Measurements from ENCODE around the gene PALM2AKAP2.
"Not testable (repeated sequence)": the region's sequence is repeated elsewhere in the genome, so short reads cannot be mapped to it uniquely, and the experiment has no call there.

PALM2AKAP2 gene

DNA sequence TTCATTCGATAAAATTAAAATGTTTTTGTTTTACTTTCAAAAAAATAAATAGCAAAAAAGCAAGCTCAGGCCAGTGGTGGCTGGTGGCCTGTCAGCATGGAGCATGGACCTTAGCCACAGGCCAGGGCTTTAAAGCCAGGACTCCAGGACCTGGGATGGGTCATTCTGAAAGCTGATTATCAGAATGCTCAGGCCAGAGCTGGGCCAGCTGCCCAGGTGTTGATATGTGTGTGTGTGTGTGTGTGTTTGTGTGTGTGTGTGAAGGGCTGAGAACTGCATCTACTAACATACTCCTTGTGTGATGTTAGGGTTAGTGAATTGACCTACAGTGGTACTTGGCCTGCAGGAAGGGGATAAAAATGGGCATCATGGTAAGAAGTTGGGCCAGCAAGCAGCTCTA is 21.5 kb downstream of the PALM2AKAP2 start:
- in situ Hi-C loops (cut with HindIII; ENCODE audit: low sequenced_read_pairs), result no loop called here

DNA sequence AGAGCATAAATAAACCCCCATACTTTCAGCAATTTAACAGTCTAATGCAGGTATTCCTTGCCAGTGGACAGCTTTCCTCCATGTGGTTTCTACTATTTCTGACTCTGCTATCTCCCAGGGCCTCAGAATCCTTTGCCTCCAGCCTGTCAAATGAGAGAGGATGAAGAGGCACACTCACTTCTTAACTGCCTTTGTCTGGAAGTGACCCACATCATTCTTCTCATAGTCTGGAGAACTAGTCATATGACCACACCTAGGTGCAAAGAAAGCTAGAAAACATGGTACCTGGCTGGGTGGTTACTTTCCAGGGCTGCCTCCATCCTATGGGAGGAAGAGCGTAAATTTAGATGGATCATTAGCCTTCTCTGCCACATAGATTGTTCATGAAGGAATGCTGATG is 22.5 kb downstream of the PALM2AKAP2 start:
- in situ Hi-C loops (cut with HindIII; ENCODE audit: low sequenced_read_pairs), result no loop called here

DNA sequence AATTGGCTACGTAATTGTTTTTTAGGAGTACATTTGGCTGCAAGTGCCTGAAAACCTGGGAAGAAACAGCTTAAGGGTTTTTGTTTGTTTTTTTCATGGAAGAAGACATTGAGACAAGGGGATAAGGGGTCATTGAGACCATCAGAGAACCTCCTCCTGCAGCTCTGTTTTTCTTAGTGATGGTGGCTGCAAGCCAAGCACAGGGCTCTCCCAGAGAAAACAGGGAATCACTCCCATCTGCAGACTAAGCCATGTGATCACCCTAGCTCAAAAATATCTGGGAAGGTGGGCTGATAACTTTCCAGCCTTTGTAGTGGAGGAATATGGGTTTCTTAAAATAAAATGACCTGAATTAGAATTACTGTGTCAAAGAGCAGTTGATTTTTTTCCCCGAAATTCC is 25.1 kb downstream of the PALM2AKAP2 start:
- in situ Hi-C loops (cut with HindIII; ENCODE audit: low sequenced_read_pairs), result no loop called here

DNA sequence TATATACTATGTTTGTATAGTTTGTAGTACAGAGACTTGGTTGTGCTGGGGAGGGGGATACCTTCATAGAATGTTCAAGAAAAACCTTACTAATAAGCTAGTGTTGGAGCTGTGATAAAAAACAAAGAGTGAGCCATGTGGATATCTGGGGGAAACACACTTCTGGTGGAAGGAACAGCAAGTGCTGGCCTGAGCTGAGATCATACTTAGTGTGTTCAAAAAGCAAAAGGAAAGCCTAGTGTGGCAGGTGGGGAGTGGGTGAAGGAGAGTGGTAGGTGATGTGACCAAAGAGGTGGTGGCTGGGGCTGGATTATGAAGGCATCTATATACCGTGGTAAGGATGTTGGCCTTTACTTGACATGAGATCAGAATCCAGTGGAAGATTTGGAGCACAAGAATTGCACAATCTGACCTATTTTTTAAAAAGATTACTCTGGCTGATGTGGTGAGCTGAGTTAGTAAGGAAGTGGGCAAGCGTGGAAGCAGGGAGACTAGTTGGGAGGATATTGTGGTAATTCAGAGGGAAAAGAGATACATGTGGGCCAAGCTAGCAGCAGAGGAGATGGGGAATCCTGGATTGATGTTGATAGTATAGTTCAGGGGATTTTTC is 26.6 kb downstream of the PALM2AKAP2 start:
- in situ Hi-C loops (cut with HindIII; ENCODE audit: low sequenced_read_pairs), result no loop called here

DNA sequence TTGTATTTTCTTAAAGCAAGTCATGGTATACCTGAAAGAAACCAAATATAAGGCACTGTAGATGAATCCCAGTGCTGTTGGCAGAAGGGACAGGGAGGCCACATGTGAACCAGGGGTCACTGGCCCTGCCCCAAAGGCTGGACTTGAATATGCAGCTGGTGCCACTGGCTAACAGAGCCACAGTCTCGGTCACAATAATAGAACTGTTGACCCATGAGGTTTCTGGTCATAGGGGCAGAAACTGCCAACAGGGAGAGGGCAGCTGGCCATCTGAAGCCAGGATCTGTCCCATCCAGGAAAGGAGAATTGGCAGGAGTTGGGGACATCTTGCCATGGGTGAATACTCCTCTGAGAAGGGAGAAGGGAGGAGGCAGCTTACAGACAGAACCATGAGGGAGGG is 31.9 kb downstream of the PALM2AKAP2 start:
- in situ Hi-C loops (cut with HindIII; ENCODE audit: low sequenced_read_pairs), result no loop called here

GRCh38 chr9:109812331-109812730 is 32.3 kb downstream of the PALM2AKAP2 start:
- in situ Hi-C loops (cut with HindIII; ENCODE audit: low sequenced_read_pairs), result no loop called here

- in situ Hi-C loops (cut with HindIII; ENCODE audit: low sequenced_read_pairs), result no loop called here
Measured at GRCh38 chr9:109812818-109813281, 32.9 kb downstream of the PALM2AKAP2 start.

DNA sequence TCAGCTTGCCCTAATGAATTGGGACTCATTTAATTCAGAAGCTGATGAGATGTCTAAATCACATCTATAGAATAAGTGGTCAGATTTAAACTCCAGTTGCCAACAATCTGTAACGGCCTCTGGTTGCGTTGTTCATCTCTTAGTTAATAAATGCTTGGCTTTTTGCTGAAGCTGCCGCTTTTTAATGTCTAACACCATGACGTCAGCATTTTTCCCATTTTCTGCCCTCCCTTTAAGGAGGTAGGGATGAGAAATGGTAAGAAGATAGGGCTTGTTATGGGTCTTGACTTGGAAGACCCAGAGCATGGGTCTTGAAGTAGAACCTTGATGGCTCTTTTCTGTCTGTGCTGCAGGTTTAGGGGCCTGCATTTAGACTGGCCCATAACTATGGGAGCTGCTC is 33.3 kb downstream of the PALM2AKAP2 start:
- in situ Hi-C loops (cut with HindIII; ENCODE audit: low sequenced_read_pairs), result no loop called here

DNA sequence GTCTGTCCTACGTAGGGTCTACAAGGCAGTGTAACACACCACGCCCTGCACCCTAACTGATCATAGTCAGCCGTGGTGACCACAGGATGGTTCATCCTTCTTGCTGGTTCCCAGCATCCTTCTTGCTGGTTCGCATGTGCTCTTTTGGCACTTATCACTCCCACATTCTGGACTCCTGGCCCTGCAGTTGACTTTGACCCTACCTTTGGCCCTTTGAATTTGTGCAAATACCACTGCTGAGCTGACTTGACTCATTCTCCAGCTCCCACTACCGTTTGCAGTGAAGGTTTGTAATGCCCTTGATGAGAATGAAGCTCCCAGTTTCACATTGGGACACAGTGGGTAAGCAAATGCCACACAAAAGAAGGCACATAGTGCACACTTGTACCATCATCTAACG is 33.8 kb downstream of the PALM2AKAP2 start:
- in situ Hi-C loops (cut with HindIII; ENCODE audit: low sequenced_read_pairs), result no loop called here

GRCh38 chr9:109815366-109815947 is 35.5 kb downstream of the PALM2AKAP2 start:
- in situ Hi-C loops (cut with HindIII; ENCODE audit: low sequenced_read_pairs), result loop anchor here (5.0 kb wide), 2 partner anchors 38 to 47 kb away; no protein-coding TSS in a partner anchor

DNA sequence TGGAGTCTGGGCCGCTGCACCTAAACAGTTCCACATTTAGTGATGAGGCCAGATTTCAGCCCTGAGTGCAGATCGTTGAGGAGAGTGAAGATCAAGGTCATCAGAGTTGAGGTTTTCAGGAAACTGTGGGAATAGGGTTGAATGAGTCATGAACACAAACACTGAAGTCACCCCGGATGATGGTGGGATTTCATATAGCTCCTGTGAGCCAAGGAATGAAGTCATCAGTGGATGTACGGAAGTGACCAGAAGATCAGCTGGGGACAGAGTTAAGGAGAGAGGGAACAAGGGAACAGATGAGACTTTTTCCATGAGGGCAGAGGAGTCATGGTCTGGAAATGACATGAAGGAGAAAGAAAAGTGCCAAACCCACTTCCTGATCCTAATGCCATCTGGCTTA is 36.5 kb downstream of the PALM2AKAP2 start:
- in situ Hi-C loops (cut with HindIII; ENCODE audit: low sequenced_read_pairs), result loop anchor here (5.0 kb wide), 2 partner anchors 39 to 46 kb away; no protein-coding TSS in a partner anchor

DNA sequence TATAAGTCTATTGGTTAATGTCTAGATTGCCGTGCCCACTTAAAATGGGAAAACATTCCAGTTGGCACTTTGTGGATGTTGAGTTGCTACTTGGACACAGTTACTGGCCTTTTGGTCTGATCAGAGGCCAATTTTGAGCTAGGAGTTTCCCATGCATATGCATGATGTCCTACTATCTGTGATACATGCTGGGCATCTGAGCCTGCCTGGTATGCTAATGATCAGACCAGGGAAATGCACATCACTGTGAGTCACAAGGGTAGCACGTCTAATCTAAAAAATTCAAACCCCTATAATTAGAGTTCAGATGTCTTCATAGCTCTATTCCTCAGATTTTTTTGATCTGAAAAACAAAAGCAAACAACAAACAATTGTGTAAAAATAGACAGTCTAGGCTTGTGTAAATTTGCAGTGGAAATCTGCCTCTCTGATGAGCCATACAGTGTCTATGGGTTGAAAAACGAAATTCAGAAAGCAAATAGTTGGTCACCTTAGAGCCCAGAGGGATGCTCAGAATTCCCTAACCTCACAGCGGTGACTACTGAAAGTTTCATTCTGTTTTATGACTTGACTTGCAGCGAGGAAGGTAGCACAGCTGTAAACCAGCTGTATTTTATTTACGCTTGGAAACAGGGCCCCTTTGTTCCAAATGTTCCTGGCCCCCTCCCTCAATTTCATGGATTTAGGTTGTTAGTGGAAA is 37.3 kb downstream of the PALM2AKAP2 start:
- in situ Hi-C loops (cut with HindIII; ENCODE audit: low sequenced_read_pairs), result loop anchor here (5.0 kb wide), 2 partner anchors 40 to 45 kb away; no protein-coding TSS in a partner anchor

DNA sequence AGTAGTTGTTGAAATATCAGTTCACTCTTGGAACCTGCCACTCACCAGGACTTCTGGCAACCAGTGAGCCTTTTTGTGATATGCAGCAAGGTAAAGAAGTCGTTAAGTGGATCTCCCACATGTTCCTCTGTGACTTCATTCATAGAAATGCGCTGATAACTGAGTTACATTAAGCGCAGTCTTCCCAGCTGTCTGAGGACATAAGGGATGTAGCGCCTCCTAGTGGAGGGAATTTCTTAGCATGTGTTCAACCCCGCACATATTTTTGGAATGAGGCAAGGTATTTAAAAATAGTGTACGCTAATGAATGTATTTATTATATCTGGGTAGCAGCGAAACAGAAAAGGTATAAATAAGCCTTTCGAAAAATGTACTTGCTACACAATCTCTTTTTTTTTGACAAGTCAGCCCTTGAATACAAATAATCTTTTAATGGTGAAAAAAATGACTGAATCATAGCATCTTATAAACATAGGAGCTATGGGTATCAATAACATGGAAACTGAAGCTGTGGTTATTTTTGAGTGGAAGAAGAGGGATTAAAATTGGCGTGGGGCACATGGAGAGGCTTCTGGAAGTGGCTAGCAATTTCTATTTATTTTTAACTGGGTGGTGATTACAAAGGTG is 38.0 kb downstream of the PALM2AKAP2 start:
- in situ Hi-C loops (cut with HindIII; ENCODE audit: low sequenced_read_pairs), result loop anchor here (5.0 kb wide), 2 partner anchors 41 to 44 kb away; no protein-coding TSS in a partner anchor

- in situ Hi-C loops (cut with HindIII; ENCODE audit: low sequenced_read_pairs), result no loop called here
Measured at GRCh38 chr9:109821711-109822110, 41.7 kb downstream of the PALM2AKAP2 start.

DNA sequence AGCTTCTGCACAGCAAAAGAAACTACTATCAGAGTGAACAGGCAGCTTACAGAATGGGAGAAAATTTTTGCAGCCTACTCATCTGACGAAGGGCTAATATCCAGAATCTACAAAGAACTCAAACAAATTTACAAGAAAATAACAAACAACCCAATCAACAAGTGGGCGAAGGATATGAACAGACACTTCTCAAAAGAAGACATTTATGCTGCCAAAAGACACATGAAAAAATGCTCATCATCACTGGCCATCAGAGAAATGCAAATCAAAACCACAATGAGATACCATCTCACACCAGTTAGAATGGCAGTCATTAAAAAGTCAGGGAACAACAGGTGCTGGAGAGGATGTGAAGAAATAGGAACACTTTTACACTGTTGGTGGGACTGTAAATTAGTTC is 45.4 kb downstream of the PALM2AKAP2 start:
- in situ Hi-C loops (cut with HindIII; ENCODE audit: low sequenced_read_pairs), result not testable (repeated sequence)

DNA sequence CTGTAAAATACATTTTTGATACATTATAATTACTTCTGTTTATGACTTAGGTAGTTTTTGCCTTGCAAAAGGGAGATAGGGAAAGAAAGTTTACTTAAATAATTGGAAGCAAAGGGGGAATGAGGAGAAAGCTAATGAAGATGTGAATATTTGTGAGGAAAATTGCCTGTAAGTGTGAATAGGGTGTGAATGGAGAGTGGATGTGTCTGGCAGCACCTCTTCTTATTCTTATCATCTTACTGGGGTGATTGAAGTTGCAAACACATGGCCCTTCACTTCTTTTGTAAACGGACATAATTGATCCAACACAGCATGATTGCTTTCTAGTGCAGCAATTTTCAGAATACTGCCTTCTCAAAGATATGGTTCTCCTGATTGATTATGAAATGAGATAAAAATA is 46.6 kb downstream of the PALM2AKAP2 start:
- in situ Hi-C loops (cut with HindIII; ENCODE audit: low sequenced_read_pairs), result no loop called here

DNA sequence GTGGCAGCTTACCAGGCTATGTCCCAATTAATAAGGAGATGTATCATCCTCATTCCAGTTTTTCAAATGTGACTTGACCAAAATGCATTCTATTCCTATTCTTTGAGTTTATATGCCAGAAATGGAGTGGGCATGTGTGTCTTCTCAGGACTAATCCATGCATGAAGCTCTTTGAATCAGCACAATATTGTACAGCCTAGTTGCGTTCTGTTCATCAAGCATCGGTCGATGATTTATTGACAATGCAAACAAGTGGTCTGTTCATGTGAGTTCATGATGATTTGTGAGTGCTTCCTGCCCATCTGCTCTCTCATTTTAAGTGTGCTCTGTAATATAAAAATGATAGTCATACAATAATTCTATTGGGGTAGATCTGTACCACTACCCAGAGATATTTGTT is 48.3 kb downstream of the PALM2AKAP2 start:
- in situ Hi-C loops (cut with HindIII; ENCODE audit: low sequenced_read_pairs), result no loop called here

All from endothelial cell of hepatic sinusoid (primary cell).